ENCODE data around the gene IRF4.

GRCh38 chr6:354631-355280, 36.8 kb upstream of the IRF4 start:
- no peak for TF ChIP-seq YY1 (IDR thresholded peaks at IDR 0.05; ENCODE audit: insufficient read depth, insufficient read length)
- no peak for TF ChIP-seq SUZ12 (IDR thresholded peaks at IDR 0.05; ENCODE audit: extremely low read depth, insufficient read depth, insufficient read length)
